GM20000 (cell line): Measurements from ENCODE around the gene MEGF9.
"Not testable (repeated sequence)": the region's sequence is repeated elsewhere in the genome, so short reads cannot be mapped to it uniquely, and the experiment has no call there.

ENCODE experiments used
- DNase-seq: peaks from one replicate; pipeline ENCODE4 v3.0.0; 2012; ENCODE audit warnings: low spot score
- CTCF ChIP-seq: IDR thresholded peaks from 2 replicates; pipeline ENCODE4 v1.5.1; 2012; ENCODE audit warnings: mild to moderate bottlenecking, control low read depth; ENCODE audit errors: extremely low read depth, missing control alignments

The MEGF9 gene

DNA sequence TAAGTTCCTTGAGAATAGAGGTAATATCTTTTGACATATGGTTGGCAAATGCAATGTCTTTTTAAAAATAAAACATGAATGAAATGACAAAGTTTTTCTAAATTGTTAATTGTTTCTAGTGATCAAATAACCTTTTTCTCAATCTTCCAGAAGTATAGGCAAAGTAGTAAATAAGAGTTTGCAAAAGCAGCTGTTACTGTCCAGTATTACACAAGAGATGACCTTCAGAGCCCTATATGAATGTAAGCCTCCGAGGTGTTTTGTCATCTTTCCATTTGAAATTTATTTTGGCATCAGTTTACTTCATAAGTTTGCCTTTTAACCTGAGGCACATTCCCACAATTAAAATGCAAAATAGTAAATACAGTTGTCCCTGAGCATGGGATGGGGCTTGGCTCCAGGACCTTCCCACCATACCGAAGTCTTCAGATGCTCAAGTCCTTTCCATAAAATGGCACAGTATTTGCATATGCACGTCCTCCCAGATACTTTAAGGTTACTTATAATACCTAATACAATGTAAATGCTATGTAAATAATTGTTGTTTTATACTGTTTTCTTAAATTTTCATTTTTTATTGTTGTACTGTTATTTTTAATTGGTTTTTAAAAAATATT, 65.6 kb downstream of the MEGF9 start:
- no peak for TF ChIP-seq CTCF

DNA sequence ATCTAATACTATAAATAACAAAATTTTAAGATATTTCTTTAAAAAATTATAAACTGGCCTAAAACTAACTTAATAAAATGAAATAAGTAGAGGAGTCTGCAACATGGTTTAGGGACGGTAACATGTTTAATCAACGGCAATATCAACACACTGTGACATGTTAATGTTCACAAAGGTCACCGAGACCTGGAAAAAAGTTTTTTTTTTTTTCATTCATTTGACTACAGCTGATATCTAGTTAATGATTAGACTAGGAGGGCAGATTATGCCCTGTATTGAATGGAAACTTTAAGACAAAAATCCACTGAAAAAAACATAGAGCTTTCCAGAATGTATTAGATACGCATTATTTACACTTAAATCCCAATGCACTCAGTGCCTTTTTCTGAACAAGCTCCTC, 67.3 kb downstream of the MEGF9 start:
- no peak for TF ChIP-seq CTCF
- no peak for DNase-seq

More for the DNA sequence above, 65.6 kb downstream of the MEGF9 start:
- DNase-seq, result no peak

DNA sequence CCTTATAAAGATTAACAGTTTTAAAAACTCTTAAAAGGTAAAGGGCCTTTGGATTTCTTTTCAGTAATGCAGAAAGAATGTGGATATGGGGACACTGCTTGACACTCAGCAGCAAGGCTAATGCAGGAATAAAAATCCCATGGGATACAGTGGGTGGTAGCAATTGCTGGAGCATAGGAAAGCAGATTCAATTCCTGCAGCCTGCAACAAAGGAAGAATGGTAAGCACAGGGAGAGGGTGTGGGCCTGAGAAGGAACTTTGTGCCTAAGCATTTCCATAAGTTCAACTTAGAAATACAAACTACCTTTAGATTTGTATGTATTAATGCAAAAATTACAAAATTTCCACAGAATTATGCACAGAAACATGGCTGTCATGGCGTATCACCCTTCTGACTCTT, 68.5 kb downstream of the MEGF9 start:
- TF ChIP-seq CTCF, result no peak
- DNase-seq, result no peak

- DNase-seq, result no peak
- TF ChIP-seq CTCF, result no peak
Observed at GRCh38 chr9:120643061-120643460, 71.2 kb downstream of the MEGF9 start.

DNA sequence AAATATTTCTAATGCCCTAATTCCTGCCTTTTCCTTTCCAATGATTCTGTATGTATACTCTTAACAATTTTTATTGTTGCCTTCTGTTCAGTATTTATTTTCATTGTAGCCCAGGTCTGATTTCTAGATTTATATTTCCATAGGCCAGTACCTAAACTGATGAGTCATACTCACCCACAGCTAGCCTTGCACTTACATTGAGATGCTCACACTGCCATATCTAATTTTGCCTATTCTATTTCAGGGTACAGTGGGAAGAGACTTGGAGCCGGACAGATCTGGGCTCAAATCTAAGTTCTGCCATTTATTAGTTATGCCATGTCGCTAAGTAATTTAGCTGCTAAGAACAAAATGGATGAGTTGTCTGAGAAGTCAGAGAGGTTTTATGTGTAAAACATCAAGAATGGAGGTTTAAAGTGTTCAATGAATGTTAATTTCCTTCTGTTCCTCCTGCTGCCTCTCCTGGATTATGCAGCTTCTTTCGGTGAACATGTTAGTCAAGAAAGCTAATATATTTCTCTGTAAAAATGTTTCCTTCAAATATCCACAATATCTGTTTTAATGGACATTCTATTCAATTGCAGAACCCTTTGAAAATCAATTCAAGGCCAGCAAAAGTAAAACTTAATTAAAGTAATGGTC, 72.0 kb downstream of the MEGF9 start:
- TF ChIP-seq CTCF, result no peak
- no peak for DNase-seq

DNA sequence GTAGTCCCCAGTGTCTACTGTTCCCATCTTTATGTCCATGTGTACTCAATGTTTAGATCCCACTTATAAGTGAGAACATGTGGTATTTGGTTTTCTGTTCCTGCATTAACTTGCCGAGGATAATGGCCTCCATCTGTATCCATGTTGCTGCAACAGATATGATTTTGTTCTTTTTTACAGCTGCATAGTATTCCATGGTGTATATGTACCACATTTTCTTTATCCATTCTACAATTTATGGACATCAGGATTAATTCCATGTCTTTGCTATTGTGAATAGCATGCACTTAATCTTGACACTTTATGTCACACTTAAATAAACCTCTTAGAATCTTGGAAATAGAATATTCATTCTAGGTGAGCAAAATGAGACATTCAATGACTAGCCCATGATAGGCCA, 73.4 kb downstream of the MEGF9 start:
- not testable (repeated sequence) for DNase-seq

GRCh38 chr9:120640380-120640779, 73.9 kb downstream of the MEGF9 start:
- no peak for TF ChIP-seq CTCF
- DNase-seq, result no peak

- TF ChIP-seq CTCF, result no peak
- DNase-seq, result no peak
Observed at GRCh38 chr9:120637919-120638318, 76.4 kb downstream of the MEGF9 start.
